ENCODE results near the gene ADGRG4. TPM values are rescaled to one million over a fixed set of nuclear protein-coding genes. Genes with fewer than 3 reads are reported as not detected.
A peak's percentile ranks its signal among the peaks of the same experiment; 100 is the strongest.
"Not testable (repeated sequence)": the region's sequence is repeated elsewhere in the genome, so short reads cannot be mapped to it uniquely, and the experiment has no call there.

The ADGRG4 gene
- total and polyA plus RNA-seq, 11 donors, result 0.04 to 0.07 TPM; not detected in 9

- H3K27ac ChIP-seq, result no peak overlapping the region
- H3K27me3 ChIP-seq, result peaks cover 0 to 4% (median 0%) of the 10 kb centered on the region in 9 donors
- no peak overlapping the region for H3K4me3 ChIP-seq
- DNase-seq (no peak), ATAC-seq (peak in 3 of 4 donors; percentile 30 to 74 (median 53))
- intact Hi-C loops (cut with DNase I), result loop anchor here in 2 of 10 donors (10.0 kb wide), 2 partner anchors 211 to 249 kb away; partner anchors contain the start of gene BRS3 (in 1 of the 2)
- no peaks in the 10 kb centered on the region for H3K9me3 ChIP-seq
- no peaks in the 10 kb centered on the region for H3K36me3 ChIP-seq
- 61 to 74% (median 69%) methylated on average over 1 of the region's 1 CpG for WGBS, 4 donors
- TF ChIP-seq CTCF (IDR thresholded peaks at IDR 0.05) (no peak), POLR2A (IDR thresholded peaks at IDR 0.05) (no peak)
- H3K4me1 ChIP-seq, result no peaks in the 10 kb centered on the region
These were observed 26.8 kb upstream of the ADGRG4 start for GRCh38 chrX:136273986-136274385.

- intact Hi-C loops (cut with DNase I), result loop anchor here in 2 of 10 donors (10.0 kb wide), 2 partner anchors 209 to 251 kb away; partner anchors contain the start of gene BRS3 (in 1 of the 2)
- H3K4me3 ChIP-seq, result no peak overlapping the region
- DNase-seq (no peak), ATAC-seq (peak in 1 of 4 donors; percentile 31)
- 53 to 72% (median 60%) methylated on average over 2 to 4 of the region's 4 CpGs for WGBS, 4 donors
- no peak for TF ChIP-seq CTCF (IDR thresholded peaks at IDR 0.05)
- no peak for TF ChIP-seq POLR2A (IDR thresholded peaks at IDR 0.05)
- H3K27ac ChIP-seq, result no peak overlapping the region
- no peaks in the 10 kb centered on the region for H3K4me1 ChIP-seq
- H3K9me3 ChIP-seq, result no peaks in the 10 kb centered on the region
- H3K36me3 ChIP-seq, result no peaks in the 10 kb centered on the region
- peaks cover 0 to 14% (median 0%) of the 10 kb centered on the region in 9 donors for H3K27me3 ChIP-seq
These were observed 25.2 kb upstream of the ADGRG4 start for GRCh38 chrX:136275553-136275952.

GRCh38 chrX:136286375-136286774 is 14.4 kb upstream of the ADGRG4 start:
- H3K4me3 ChIP-seq; ATAC-seq; H3K36me3 ChIP-seq; DNase-seq; H3K27me3 ChIP-seq; intact Hi-C loops (cut with DNase I); H3K27ac ChIP-seq; H3K9me3 ChIP-seq; H3K4me1 ChIP-seq: not testable (repeated sequence)
- 73 to 86% (median 82%) methylated on average over 5 of the region's 5 CpGs for WGBS, 4 donors

GRCh38 chrX:136291824-136292223 is 8.9 kb upstream of the ADGRG4 start:
- H3K36me3 ChIP-seq, result no peaks in the 10 kb centered on the region
- no peak overlapping the region for H3K4me3 ChIP-seq
- H3K4me1 ChIP-seq, result no peaks in the 10 kb centered on the region
- intact Hi-C loops (cut with DNase I), result no loop called here
- no peak overlapping the region for H3K27ac ChIP-seq
- TF ChIP-seq CTCF (IDR thresholded peaks at IDR 0.05) (no peak), POLR2A (IDR thresholded peaks at IDR 0.05) (no peak)
- ATAC-seq (no peak), DNase-seq (no peak)
- H3K27me3 ChIP-seq, result no peaks in the 10 kb centered on the region
- no peaks in the 10 kb centered on the region for H3K9me3 ChIP-seq
- WGBS, 4 donors, result 77 to 84% (median 82%) methylated on average over 2 of the region's 2 CpGs

- H3K27me3 ChIP-seq, result no peaks in the 10 kb centered on the region
- no peaks in the 10 kb centered on the region for H3K36me3 ChIP-seq
- intact Hi-C loops (cut with DNase I), result no loop called here
- no peak for TF ChIP-seq POLR2A (IDR thresholded peaks at IDR 0.05)
- no peak for TF ChIP-seq CTCF (IDR thresholded peaks at IDR 0.05)
- H3K27ac ChIP-seq, result no peak overlapping the region
- H3K9me3 ChIP-seq, result no peaks in the 10 kb centered on the region
- 50 to 75% (median 65%) methylated on average over 2 of the region's 2 CpGs for WGBS, 4 donors
- ATAC-seq, result no peak
- H3K4me1 ChIP-seq, result no peaks in the 10 kb centered on the region
- no peak overlapping the region for H3K4me3 ChIP-seq
- no peak for DNase-seq
These were observed 8.1 kb upstream of the ADGRG4 start for GRCh38 chrX:136292656-136293055.

Data from heart left ventricle (tissue), 16 donors.